ENCODE measurements around the gene MYH1. TPM values are rescaled to one million over a fixed set of nuclear protein-coding genes. Genes with fewer than 3 reads are reported as not detected.

The MYH1 gene
- total RNA-seq, 4 donors from 2014 or later, result 0.02 to 0.19 TPM; not detected in 2

- TF ChIP-seq POLR2A (IDR thresholded peaks at IDR 0.05) (no peak), CTCF (IDR thresholded peaks at IDR 0.05) (no peak)
- intact Hi-C loops (cut with DNase I; ENCODE audit: low total_unique reads), result no loop called here
- no peak for DNase-seq (ENCODE audit: low spot score in 2 of 2)
- WGBS, 2 donors, result 96 to 100% methylated on average over 1 of the region's 1 CpG
- no peak overlapping the region for H3K4me3 ChIP-seq (ENCODE audit: low read depth, poor library complexity, severe bottlenecking)
Measured at GRCh38 chr17:10471858-10472257, 46.5 kb downstream of the MYH1 start.

GRCh38 chr17:10469459-10469858 is 48.9 kb downstream of the MYH1 start, which contains the start of gene MYH4:
TSS of gene MYH4 (minus strand) at chr17:10469559. CDS start at chr17:10466745, 2,814 bp downstream.
- WGBS, 2 donors, result 61 to 67% methylated on average over 1 of the region's 1 CpG
- no peak for DNase-seq (ENCODE audit: low spot score in 2 of 2)
- intact Hi-C loops (cut with DNase I; ENCODE audit: low total_unique reads), result no loop called here
- TF ChIP-seq POLR2A (IDR thresholded peaks at IDR 0.05) (no peak), CTCF (IDR thresholded peaks at IDR 0.05) (no peak)
- no peak within 1 kb of the TSS for H3K4me3 ChIP-seq (ENCODE audit: low read depth, poor library complexity, severe bottlenecking)

GRCh38 chr17:10463402-10463801 is 54.9 kb downstream of the MYH1 start:
- intact Hi-C loops (cut with DNase I; ENCODE audit: low total_unique reads), result no loop called here
- no peak for TF ChIP-seq CTCF (IDR thresholded peaks at IDR 0.05)
- TF ChIP-seq POLR2A (IDR thresholded peaks at IDR 0.05), result no peak
- no peak overlapping the region for H3K4me3 ChIP-seq (ENCODE audit: low read depth, poor library complexity, severe bottlenecking)
- 67 to 70% methylated on average over 4 of the region's 4 CpGs for WGBS, 2 donors
- DNase-seq (ENCODE audit: low spot score in 2 of 2), result no peak

GRCh38 chr17:10460062-10460461 is 58.3 kb downstream of the MYH1 start:
- DNase-seq (ENCODE audit: low spot score in 2 of 2), result no peak
- TF ChIP-seq POLR2A (IDR thresholded peaks at IDR 0.05) (no peak), CTCF (IDR thresholded peaks at IDR 0.05) (no peak)
- no peak overlapping the region for H3K4me3 ChIP-seq (ENCODE audit: low read depth, poor library complexity, severe bottlenecking)
- intact Hi-C loops (cut with DNase I; ENCODE audit: low total_unique reads), result no loop called here
- WGBS, 2 donors, result 86 to 88% methylated on average over 4 of the region's 4 CpGs

- intact Hi-C loops (cut with DNase I; ENCODE audit: low total_unique reads), result no loop called here
- DNase-seq (ENCODE audit: low spot score in 2 of 2), result no peak
- no peak for TF ChIP-seq CTCF (IDR thresholded peaks at IDR 0.05)
- no peak for TF ChIP-seq POLR2A (IDR thresholded peaks at IDR 0.05)
- H3K4me3 ChIP-seq (ENCODE audit: low read depth, poor library complexity, severe bottlenecking), result no peak overlapping the region
- 59 to 69% methylated on average over 3 of the region's 3 CpGs for WGBS, 2 donors
Measured at GRCh38 chr17:10458701-10459100, 59.6 kb downstream of the MYH1 start.

- DNase-seq (ENCODE audit: low spot score in 2 of 2), result no peak
- intact Hi-C loops (cut with DNase I; ENCODE audit: low total_unique reads), result no loop called here
- H3K4me3 ChIP-seq (ENCODE audit: low read depth, poor library complexity, severe bottlenecking), result no peak overlapping the region
- no peak for TF ChIP-seq CTCF (IDR thresholded peaks at IDR 0.05)
- TF ChIP-seq POLR2A (IDR thresholded peaks at IDR 0.05), result no peak
- 26 to 31% methylated on average over 1 of the region's 1 CpG for WGBS, 2 donors
Measured at GRCh38 chr17:10457952-10458351, 60.4 kb downstream of the MYH1 start.
